Cardiac muscle cell (in vitro differentiated cells and primary cell): Measurements from ENCODE around the gene PAXIP1. TPM values are rescaled to one million over a fixed set of nuclear protein-coding genes. Genes with fewer than 3 reads are reported as not detected.

Experiments
- DNase-seq, 2 donors: peaks; one replicate each; pipeline versions ENCODE4 v3.0.0 to v3.0.0-alpha.2; 2010 to 2017; ENCODE audit warnings: low read depth in 1 of 2, low spot score in 1 of 2
- H3K27ac ChIP-seq: fragments of 200-600 bp; sonication (generic); 2 replicates; pipeline ENCODE4 v1.5.1; 2016
- H3K27me3 ChIP-seq: fragments of 200-600 bp; sonication (generic); 2 replicates; pipeline ENCODE4 v1.6.0; 2016; ENCODE audit warnings: control low read depth
- H3K36me3 ChIP-seq: fragments of 200-600 bp; sonication (generic); 2 replicates; pipeline ENCODE4 v1.5.1; 2016; ENCODE audit warnings: control low read depth
- H3K4me1 ChIP-seq: fragments of 200-600 bp; sonication (generic); 2 replicates; pipeline ENCODE4 v1.8.1; 2017; ENCODE audit warnings: low read depth, mild to moderate bottlenecking, mixed run types
- H3K4me3 ChIP-seq: fragments of 200-600 bp; sonication (generic); 2 replicates; pipeline ENCODE4 v1.5.1; 2016; ENCODE audit warnings: mild to moderate bottlenecking
- H3K9me3 ChIP-seq: fragments of 200-600 bp; sonication (generic); 2 replicates; pipeline ENCODE4 v1.5.1; 2017; ENCODE audit warnings: low read depth, mild to moderate bottlenecking, control low read depth
- polyA plus RNA-seq: library from polyadenylated mRNA; unstranded; fragments of >200 nt; fragmentation: Nextera tagmentation; extraction: Ambion mirVana; gene quantifications from 2 replicates; pipeline ENCODE4 v1.2.1, GENCODE V29; 2016
- total RNA-seq: library from RNA; depleted of rRNA; stranded (reverse); fragments of >200 nt; gene quantifications from 2 replicates; pipeline ENCODE4 v1.2.3, GENCODE V29; 2016
- TF ChIP-seq, protein P1 (sequence below): IDR thresholded peaks from 2 replicates; pipeline ENCODE4 v1.5.1; 2012; ENCODE audit warnings: low read depth, mild to moderate bottlenecking, low read length

The PAXIP1 gene
- total and polyA plus RNA-seq, 2 experiments from 2014 or later, result 3.7 to 11.2 TPM

DNA sequence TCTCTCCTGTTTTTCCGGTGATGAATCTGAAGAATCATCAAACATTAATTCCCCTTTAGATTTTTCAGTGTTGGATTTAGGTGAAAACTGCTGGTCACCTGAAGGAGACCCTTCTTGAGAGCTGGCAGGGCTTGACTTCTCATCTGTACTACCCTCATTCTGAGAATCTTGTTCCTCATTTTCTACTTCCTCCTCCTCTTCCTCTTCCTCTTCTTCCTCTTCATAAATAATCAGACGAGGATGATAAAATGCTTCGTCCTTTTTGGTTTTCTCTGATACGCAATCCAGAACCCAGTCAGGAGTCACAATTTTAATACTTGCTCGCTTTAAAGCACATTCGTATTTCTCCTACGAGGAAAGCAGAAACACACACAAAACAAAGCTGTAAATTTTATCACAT, 26.9 kb downstream of the PAXIP1 start:
- H3K4me3 ChIP-seq, result no peak overlapping the region
- no peak for DNase-seq
- no peaks in the 10 kb centered on the region for H3K9me3 ChIP-seq
- H3K36me3 ChIP-seq, result peaks cover 8% of the 10 kb centered on the region
- TF ChIP-seq, protein P1, sequence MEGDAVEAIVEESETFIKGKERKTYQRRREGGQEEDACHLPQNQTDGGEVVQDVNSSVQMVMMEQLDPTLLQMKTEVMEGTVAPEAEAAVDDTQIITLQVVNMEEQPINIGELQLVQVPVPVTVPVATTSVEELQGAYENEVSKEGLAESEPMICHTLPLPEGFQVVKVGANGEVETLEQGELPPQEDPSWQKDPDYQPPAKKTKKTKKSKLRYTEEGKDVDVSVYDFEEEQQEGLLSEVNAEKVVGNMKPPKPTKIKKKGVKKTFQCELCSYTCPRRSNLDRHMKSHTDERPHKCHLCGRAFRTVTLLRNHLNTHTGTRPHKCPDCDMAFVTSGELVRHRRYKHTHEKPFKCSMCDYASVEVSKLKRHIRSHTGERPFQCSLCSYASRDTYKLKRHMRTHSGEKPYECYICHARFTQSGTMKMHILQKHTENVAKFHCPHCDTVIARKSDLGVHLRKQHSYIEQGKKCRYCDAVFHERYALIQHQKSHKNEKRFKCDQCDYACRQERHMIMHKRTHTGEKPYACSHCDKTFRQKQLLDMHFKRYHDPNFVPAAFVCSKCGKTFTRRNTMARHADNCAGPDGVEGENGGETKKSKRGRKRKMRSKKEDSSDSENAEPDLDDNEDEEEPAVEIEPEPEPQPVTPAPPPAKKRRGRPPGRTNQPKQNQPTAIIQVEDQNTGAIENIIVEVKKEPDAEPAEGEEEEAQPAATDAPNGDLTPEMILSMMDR, result no peak
- H3K27ac ChIP-seq, result no peak overlapping the region
- H3K27me3 ChIP-seq, result no peaks in the 10 kb centered on the region
- no peaks in the 10 kb centered on the region for H3K4me1 ChIP-seq

DNA sequence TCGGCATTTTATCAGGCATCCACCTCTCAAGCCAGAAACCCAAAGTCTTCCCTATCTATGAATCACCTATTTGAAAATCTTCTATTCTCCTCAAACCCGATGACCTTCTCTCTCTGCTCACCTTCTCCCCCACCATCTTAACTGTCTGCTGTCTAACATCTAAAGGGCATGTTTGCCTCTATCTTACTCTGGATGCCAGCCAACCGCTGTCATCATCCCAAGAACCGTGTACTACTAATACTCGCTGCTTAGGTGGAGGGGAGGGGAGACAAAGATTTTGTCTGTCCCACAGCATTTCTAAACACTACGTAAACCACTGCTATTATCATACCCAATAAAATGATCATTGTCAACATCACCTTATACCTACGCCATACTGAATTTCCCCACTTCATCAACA, 29.5 kb downstream of the PAXIP1 start:
- H3K27ac ChIP-seq, result no peak overlapping the region
- DNase-seq, result no peak
- TF ChIP-seq, protein P1, result no peak
- no peaks in the 10 kb centered on the region for H3K9me3 ChIP-seq
- H3K27me3 ChIP-seq, result no peaks in the 10 kb centered on the region
- no peak overlapping the region for H3K4me3 ChIP-seq
- peaks cover 13% of the 10 kb centered on the region for H3K36me3 ChIP-seq
- no peaks in the 10 kb centered on the region for H3K4me1 ChIP-seq

DNA sequence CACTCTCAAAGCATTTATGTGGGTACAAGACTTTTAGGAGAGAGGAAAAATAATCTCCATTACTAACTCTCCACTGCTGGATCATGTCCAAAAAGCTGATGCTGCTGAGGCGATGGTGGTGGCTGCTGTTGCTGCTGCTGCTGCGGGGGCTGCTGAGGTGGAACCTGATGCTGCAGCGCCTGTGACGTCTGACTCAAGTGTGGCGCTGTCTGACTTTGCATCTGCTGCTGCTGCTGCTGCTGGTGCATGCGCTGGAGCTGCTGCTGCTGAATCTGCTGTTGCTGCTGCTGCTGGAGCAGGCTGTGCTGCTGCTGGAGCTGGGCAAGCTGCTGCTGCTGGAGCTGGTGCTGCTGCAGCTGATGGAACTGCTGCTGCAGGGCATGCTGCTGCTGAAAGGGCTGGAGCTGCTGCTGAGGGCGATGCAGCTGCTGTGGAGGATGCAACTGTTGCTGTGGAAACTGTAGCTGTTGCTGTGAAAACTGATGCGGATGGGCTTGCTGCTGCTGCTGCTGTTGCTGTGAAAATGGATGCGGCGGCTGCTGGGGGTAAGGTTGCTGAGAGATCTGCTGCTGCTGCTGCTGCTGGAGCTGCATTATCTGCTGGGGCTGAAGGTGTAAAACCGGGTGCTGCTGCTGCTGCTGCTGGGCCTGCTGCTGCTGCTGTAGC, 34.5 kb downstream of the PAXIP1 start:
- Histone ChIP-seq H3K4me3 (no peak overlapping the region), H3K27me3 (no peaks in the 10 kb centered on the region), H3K27ac (no peak overlapping the region), H3K9me3 (no peaks in the 10 kb centered on the region), H3K4me1 (no peaks in the 10 kb centered on the region), H3K36me3 (peaks cover 31% of the 10 kb centered on the region)
- TF ChIP-seq, protein P1, result no peak
- no peak for DNase-seq

DNA sequence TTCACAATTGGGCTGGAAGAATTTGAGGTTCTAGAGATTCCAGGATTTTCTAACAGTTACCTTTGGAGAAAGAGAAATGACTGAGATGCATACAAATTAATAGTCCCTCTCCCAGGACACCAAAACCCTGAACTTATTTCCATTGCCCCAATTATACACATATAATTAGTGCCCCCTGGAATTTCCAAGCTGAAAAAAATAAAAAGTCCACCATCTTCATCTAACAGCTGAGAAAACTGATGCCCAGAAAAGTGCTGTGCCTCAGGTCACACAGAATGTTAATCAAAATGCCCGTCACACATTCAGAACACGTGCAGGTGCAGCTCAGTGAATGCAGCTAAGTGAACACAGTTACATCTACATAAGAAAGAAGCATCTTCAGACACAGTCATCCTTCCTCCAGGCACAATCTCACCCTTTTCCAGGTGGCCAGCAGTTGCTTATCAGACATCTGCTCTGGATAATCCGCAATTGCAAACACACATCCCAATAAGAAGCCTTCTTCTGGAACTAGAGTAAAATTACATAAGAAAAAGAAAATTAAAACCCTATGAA, 35.4 kb downstream of the PAXIP1 start:
- Histone ChIP-seq H3K9me3 (no peaks in the 10 kb centered on the region), H3K27me3 (no peaks in the 10 kb centered on the region), H3K36me3 (peaks cover 36% of the 10 kb centered on the region), H3K4me1 (no peaks in the 10 kb centered on the region), H3K4me3 (no peak overlapping the region), H3K27ac (no peak overlapping the region)
- TF ChIP-seq, protein P1, result no peak
- no peak for DNase-seq

DNA sequence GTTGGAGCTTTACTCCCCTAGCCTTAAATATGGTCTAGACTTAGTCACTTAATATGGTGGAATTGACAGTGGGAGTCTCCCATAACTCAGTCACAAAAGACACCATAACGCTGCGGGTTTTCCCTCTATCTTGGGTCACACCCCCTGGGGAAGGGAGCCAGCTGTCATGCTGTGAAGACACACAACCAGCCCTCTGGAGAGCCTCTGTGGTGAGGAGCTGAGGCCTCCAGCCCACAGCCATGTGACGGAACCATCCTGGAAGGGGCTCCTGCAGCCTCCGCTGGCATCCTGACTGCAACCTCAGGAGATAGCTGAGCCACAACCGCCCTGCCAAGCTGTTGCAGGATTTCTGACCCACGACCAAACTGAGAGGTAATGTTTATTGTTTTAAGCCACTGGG, 37.9 kb downstream of the PAXIP1 start:
- Histone ChIP-seq H3K27me3 (no peaks in the 10 kb centered on the region), H3K9me3 (no peaks in the 10 kb centered on the region), H3K27ac (no peak overlapping the region), H3K4me3 (no peak overlapping the region), H3K36me3 (peaks cover 58% of the 10 kb centered on the region), H3K4me1 (no peaks in the 10 kb centered on the region)
- TF ChIP-seq, protein P1, result no peak
- DNase-seq, result peak in 1 of 2 donors; percentile 10
